Kidney (tissue), 14 donors: ENCODE measurements around the gene NHLRC4. TPM values are rescaled to one million over a fixed set of nuclear protein-coding genes. Genes with fewer than 3 reads are reported as not detected.

Source experiments
- DNase-seq, 5 donors: peaks; one replicate each; pipeline ENCODE4 v3.0.0-alpha.2; 2013 to 2020
- FAIRE-seq: peaks from 2 replicates; lab custom pipeline; 2012; peaks lifted over from hg19 to GRCh38; lab: Jason Lieb, UNC
- H3K27ac ChIP-seq, 2 donors: one replicate each; pipeline ENCODE4 v1.7.0; 2013; ENCODE audit warnings: low read depth in 2 of 2, low read length in 2 of 2, inconsistent platforms in 1 of 2
- H3K27me3 ChIP-seq: one replicate; pipeline ENCODE4 v1.7.1; 2013; ENCODE audit warnings: low read length, inconsistent platforms; ENCODE audit not compliant: control insufficient read depth, insufficient read depth
- H3K36me3 ChIP-seq, 3 donors: one replicate each; pipeline versions ENCODE4 v1.7.0 to v1.7.1; 2013; ENCODE audit warnings: low read length in 3 of 3, control low read depth in 1 of 3, inconsistent platforms in 1 of 3; ENCODE audit not compliant: insufficient read depth in 3 of 3, control insufficient read depth in 2 of 3
- H3K4me1 ChIP-seq, 3 donors: one replicate each; pipeline versions ENCODE4 v1.7.0 to v1.7.1; 2013; ENCODE audit warnings: low read length in 3 of 3, inconsistent platforms in 1 of 3, low read depth in 1 of 3; ENCODE audit not compliant: control insufficient read depth in 2 of 3, insufficient read depth in 2 of 3
- H3K4me3 ChIP-seq, 3 donors: one replicate each; pipeline versions ENCODE4 v1.7.0 to v1.8.1; 2013; ENCODE audit warnings: low read length in 3 of 3, control low read depth in 1 of 3, inconsistent platforms in 1 of 3
- H3K9ac ChIP-seq, 3 donors: one replicate each; pipeline versions ENCODE4 v1.7.0 to v1.7.1; 2013; ENCODE audit warnings: low read length in 3 of 3, control low read depth in 1 of 3, inconsistent platforms in 1 of 3
- H3K9me3 ChIP-seq, 3 donors: one replicate each; pipeline versions ENCODE4 v1.7.0 to v1.7.1; 2013; ENCODE audit warnings: low read length in 3 of 3, control low read depth in 1 of 3, inconsistent platforms in 1 of 3; ENCODE audit not compliant: control insufficient read depth in 2 of 3, insufficient read depth in 1 of 3
- intact Hi-C: fragments of 100-400 bp; cut with DNase I; formaldehyde crosslinking; loops from one replicate; pipeline ENCODE4 v1.11.1; 2022
- polyA plus RNA-seq: library from polyadenylated mRNA; stranded (reverse); fragments of 350-450 nt; fragmentation: Illumina TruSeq; extraction: RNeasy Lipid Tissue Mini Kit (QIAGEN cat#74804); gene quantifications from one replicate; pipeline ENCODE4 v1.2.3, GENCODE V29; 2014; ENCODE audit warnings: low read depth, low replicate concordance; ENCODE audit not compliant: insufficient read depth
- total RNA-seq: library from RNA; stranded (reverse); fragmentation: NEBNext Ultra II Directional; extraction: Animal tissue kit (Norgen Biotek cat#: 25700); gene quantifications from one replicate; pipeline ENCODE4 v1.2.1, GENCODE V29; 2021
- TF ChIP-seq, protein P1 (sequence below): IDR thresholded peaks from 3 replicates; pipeline ENCODE4 v1.5.1; 2012; ENCODE audit warnings: mild to moderate bottlenecking, moderate library complexity, borderline replicate concordance; ENCODE audit not compliant: insufficient read depth; ENCODE audit errors: extremely low read depth
- donor health status: control.
- donor health status: control.
- donor health status: control.
- donor health status: control.
- donor health status: control.
- donor health status: DM: yes; HTN: yes; CAD: no.
- donor health status: Normal renal cell carcinoma (clear cell type).

The NHLRC4 gene
- total and polyA plus RNA-seq, 2 donors from 2014 or later: 3.3 to 17.4 TPM

DNA sequence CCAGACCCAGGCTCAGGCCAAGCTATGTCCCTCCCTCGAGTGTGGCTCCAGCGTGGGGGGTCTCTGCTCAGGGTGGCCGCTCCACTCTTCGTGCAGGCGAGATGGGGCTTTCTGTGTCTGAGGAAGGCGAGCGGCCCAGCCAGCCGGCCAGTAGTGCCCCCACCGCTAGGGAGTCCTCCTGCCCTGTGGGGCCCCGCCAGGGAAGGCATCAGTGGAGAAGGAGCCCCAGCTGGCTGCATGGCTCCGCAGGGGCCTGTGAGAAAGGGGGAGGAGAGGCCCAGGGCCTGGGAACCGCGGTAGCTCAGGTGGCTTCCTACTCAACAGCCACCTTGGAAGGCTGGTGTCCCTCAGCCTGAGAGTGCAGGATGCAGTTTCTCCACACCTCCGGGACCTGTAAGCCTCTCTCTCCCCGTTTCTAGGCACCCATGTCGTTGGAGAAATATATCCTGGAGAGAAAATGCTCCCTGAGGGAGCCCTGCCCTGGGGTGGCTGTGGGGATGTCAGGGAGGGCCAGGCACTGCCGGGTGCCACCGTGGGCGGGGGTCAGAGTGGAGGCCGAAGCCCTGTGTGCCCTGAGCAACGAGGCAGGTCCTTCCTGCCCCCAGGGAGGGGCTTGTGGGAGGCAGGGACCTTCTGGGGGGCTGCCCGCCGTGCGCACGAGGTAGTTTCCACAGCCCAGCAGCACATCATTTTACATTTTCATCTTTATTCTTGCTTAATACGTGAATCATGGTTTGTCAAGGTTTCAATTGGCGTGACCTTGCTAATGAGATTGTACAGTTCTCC, 6.3 kb downstream of the NHLRC4 start:
- intact Hi-C loops: no loop called here
- H3K9ac ChIP-seq: no peak overlapping the region
- peaks cover 0 to 9% (median 4%) of the 10 kb centered on the region in 3 donors for H3K36me3 ChIP-seq
- no peak overlapping the region for H3K4me3 ChIP-seq
- no peaks in the 10 kb centered on the region for H3K27me3 ChIP-seq
- H3K27ac ChIP-seq: no peak overlapping the region
- no peak for FAIRE-seq
- DNase-seq: no peak
- peaks cover 0 to 21% (median 0%) of the 10 kb centered on the region in 3 donors for H3K4me1 ChIP-seq
- no peaks in the 10 kb centered on the region for H3K9me3 ChIP-seq
- TF ChIP-seq, protein P1, sequence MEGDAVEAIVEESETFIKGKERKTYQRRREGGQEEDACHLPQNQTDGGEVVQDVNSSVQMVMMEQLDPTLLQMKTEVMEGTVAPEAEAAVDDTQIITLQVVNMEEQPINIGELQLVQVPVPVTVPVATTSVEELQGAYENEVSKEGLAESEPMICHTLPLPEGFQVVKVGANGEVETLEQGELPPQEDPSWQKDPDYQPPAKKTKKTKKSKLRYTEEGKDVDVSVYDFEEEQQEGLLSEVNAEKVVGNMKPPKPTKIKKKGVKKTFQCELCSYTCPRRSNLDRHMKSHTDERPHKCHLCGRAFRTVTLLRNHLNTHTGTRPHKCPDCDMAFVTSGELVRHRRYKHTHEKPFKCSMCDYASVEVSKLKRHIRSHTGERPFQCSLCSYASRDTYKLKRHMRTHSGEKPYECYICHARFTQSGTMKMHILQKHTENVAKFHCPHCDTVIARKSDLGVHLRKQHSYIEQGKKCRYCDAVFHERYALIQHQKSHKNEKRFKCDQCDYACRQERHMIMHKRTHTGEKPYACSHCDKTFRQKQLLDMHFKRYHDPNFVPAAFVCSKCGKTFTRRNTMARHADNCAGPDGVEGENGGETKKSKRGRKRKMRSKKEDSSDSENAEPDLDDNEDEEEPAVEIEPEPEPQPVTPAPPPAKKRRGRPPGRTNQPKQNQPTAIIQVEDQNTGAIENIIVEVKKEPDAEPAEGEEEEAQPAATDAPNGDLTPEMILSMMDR: no peak

DNA sequence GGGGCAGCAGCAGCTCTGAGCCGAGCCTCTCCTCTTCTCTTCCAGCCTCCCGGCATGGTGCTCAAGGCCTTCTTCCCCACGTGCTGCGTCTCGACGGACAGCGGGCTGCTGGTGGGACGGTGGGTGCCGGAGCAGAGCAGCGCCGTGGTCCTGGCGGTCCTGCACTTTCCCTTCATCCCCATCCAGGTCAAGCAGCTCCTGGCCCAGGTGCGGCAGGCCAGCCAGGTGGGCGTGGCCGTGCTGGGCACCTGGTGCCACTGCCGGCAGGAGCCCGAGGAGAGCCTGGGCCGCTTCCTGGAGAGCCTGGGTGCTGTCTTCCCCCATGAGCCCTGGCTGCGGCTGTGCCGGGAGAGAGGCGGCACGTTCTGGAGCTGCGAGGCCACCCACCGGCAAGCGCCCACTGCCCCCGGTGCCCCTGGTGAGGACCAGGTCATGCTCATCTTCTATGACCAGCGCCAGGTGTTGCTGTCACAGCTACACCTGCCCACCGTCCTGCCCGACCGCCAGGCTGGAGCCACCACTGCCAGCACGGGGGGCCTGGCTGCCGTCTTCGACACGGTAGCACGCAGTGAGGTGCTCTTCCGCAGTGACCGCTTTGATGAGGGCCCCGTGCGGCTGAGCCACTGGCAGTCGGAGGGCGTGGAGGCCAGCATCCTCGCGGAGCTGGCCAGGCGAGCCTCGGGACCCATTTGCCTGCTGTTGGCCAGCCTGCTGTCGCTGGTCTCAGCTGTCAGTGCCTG, 7.4 kb downstream of the NHLRC4 start:
- peaks cover 0 to 11% (median 0%) of the 10 kb centered on the region in 3 donors for H3K4me1 ChIP-seq
- FAIRE-seq: no peak
- intact Hi-C loops: no loop called here

DNA sequence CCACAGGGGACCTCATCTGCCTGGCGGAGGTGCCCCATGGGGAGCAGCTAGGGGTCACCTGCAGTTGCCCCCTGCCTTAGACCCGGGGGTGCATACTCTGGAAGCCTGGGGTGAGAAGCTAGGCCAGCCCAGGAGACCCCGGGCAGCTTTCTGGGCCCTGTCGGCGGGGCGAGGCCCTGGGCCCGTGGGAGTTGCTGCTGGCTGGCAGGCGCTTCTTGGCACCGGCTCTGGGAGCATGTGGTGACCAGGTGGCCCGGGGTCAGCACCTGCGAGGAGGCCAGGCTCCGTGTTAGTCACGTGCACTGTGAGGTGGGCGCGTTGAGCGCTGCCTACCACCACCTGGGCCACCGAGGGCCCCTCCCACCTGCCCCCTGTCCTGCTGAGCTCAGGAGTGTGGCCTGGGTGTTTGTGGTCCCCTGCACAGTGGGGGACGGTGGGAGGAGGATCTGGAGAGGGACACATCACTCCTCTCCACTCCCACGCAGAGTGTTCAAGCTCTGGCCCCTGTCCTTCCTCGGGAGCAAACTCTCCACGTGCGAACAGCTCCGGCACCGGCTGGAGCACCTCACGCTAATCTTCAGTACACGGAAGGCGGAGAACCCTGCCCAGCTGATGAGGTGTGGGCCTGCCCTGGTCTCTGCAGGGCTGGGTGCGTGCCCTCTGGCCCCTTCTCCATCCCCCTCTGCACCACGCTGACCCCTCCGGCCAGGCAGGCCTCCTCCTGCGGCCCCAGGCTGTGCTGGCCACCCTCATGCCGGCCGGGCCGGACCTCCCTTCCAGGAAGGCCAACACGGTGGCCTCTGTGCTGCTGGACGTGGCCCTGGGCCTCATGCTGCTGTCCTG, 8.8 kb downstream of the NHLRC4 start:
- Histone ChIP-seq H3K27ac (no peak overlapping the region), H3K4me1 (peaks cover 0 to 8% (median 0%) of the 10 kb centered on the region in 3 donors), H3K9ac (no peak overlapping the region), H3K27me3 (no peaks in the 10 kb centered on the region), H3K4me3 (no peak overlapping the region), H3K9me3 (no peaks in the 10 kb centered on the region), H3K36me3 (peaks cover 0 to 9% (median 4%) of the 10 kb centered on the region in 3 donors)
- FAIRE-seq (no peak), DNase-seq (no peak)
- intact Hi-C loops: no loop called here
- TF ChIP-seq, protein P1: no peak

More for the DNA sequence above, 7.4 kb downstream of the NHLRC4 start:
- Histone ChIP-seq H3K36me3 (peaks cover 0 to 9% (median 4%) of the 10 kb centered on the region in 3 donors), H3K9ac (no peak overlapping the region), H3K27ac (no peak overlapping the region), H3K4me3 (no peak overlapping the region), H3K27me3 (no peaks in the 10 kb centered on the region), H3K9me3 (no peaks in the 10 kb centered on the region)
- TF ChIP-seq, protein P1: no peak
- no peak for DNase-seq
